A673 (cell line): ENCODE results near the gene ADAMTS2. TPM values are rescaled to one million over a fixed set of nuclear protein-coding genes. Genes with fewer than 3 reads are reported as not detected.

Experiments used
- BruUV-seq: library from RNA; stranded (reverse); fragments of 400-500 nt; replicated peaks from 2 replicates; lab custom pipeline; 2021; lab: Mats Ljungman, UMichigan
- CTCF ChIA-PET: fragments of 300-600 bp; sonication (Branson Sonifier 250); formaldehyde crosslinking; loops from one replicate; lab custom pipeline; 2022; ENCODE audit warnings: antibody characterized with exemption; lab: Charles Lee
- POLR2A ChIA-PET: fragments of 300-600 bp; sonication (Branson Sonifier 250); formaldehyde crosslinking; loops from one replicate; lab custom pipeline; 2022; ENCODE audit warnings: antibody characterized with exemption; ENCODE audit not compliant: low non-redundant PET; lab: Charles Lee
- DNase-seq: peaks from one replicate; pipeline ENCODE4 v3.0.0-alpha.2; 2015; ENCODE audit warnings: low spot score
- H3K27ac ChIP-seq: fragments of 200-600 bp; sonication (generic); 2 replicates; pipeline ENCODE4 v1.5.1; 2016; ENCODE audit warnings: mixed run types, low read depth, mild to moderate bottlenecking, mixed read lengths, antibody characterized with exemption, low read length; ENCODE audit not compliant: poor library complexity, severe bottlenecking
- H3K27me3 ChIP-seq: fragments of 200-600 bp; sonication (generic); replicated peaks from 2 replicates; pipeline ENCODE4 v1.6.1; 2017; ENCODE audit warnings: mixed run types, low read depth, mild to moderate bottlenecking, mixed read lengths, antibody characterized with exemption, low read length; ENCODE audit not compliant: insufficient read depth, poor library complexity
- H3K36me3 ChIP-seq: fragments of 200-600 bp; sonication (generic); 2 replicates; pipeline ENCODE4 v1.6.1; 2016; ENCODE audit warnings: mixed run types, mild to moderate bottlenecking, mixed read lengths, antibody characterized with exemption, low read length; ENCODE audit not compliant: insufficient read depth, poor library complexity, severe bottlenecking
- H3K4me1 ChIP-seq: fragments of 200-600 bp; sonication (generic); 2 replicates; pipeline ENCODE4 v1.6.1; 2017; ENCODE audit warnings: mixed run types, mild to moderate bottlenecking, mixed read lengths, antibody characterized with exemption, low read length; ENCODE audit not compliant: insufficient read depth, poor library complexity, severe bottlenecking
- H3K4me3 ChIP-seq: fragments of 200-600 bp; sonication (generic); 2 replicates; pipeline ENCODE4 v1.5.1; 2016; ENCODE audit warnings: low read depth, mixed run types, mild to moderate bottlenecking, mixed read lengths, low read length; ENCODE audit not compliant: poor library complexity, severe bottlenecking
- H3K9me3 ChIP-seq: fragments of 200-600 bp; sonication (generic); 2 replicates; pipeline ENCODE4 v1.6.1; 2016; ENCODE audit warnings: mixed run types, low read depth, mild to moderate bottlenecking, mixed read lengths, antibody characterized with exemption, low read length; ENCODE audit not compliant: poor library complexity, severe bottlenecking
- CTCF ChIP-seq: fragments of 300-800, 200-600 bp; sonication (generic); conservative IDR thresholded peaks from 2 replicates; pipeline ENCODE4 v1.5.1; 2017; ENCODE audit warnings: low read depth, mild to moderate bottlenecking, antibody characterized with exemption, low read length, moderate library complexity, mixed read lengths
- EZH2 ChIP-seq: fragments of 200-600 bp; sonication (generic); IDR thresholded peaks from 2 replicates; pipeline ENCODE4 v1.6.1; 2017; ENCODE audit warnings: borderline replicate concordance, low read depth, mild to moderate bottlenecking, mixed read lengths, antibody characterized with exemption, low read length; ENCODE audit not compliant: poor library complexity, severe bottlenecking
- intact Hi-C: fragments of 100-400 bp; cut with micrococcal nuclease; formaldehyde crosslinking; loops from one replicate; pipeline ENCODE4 v1.10.0; 2022; ENCODE audit not compliant: unreplicated experiment
- total RNA-seq: library from RNA; stranded (reverse); gene quantifications from 2 replicates; pipeline ENCODE4 v1.2.3, GENCODE V29; 2021

The ADAMTS2 gene
- total RNA-seq, 1 experiment from 2014 or later: 0.39 TPM

DNA sequence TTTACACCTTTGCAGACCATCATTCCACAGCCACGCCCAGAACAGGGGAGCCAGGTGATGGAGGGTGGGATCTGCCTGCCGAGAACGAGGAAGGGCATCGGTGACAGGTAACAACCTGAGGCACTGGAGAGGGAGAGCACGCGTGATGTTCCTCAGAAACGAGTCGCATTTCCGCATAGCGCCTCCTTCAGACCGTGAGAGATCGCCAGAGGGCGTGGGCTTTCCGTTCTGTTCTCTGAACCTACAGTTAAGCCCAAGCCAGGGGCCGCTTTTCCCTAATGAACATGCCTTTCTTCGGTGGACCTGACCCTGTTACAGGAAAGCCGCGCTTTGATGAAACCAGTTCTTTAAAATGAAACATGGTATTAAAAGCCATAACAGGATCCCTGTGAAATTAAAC, 17.1 kb upstream of the ADAMTS2 start:
- CTCF ChIA-PET: no interaction called here
- intact Hi-C loops: no loop called here
- Histone ChIP-seq H3K4me1 (no peaks in the 10 kb centered on the region), H3K27ac (no peak overlapping the region), H3K36me3 (no peaks in the 10 kb centered on the region), H3K9me3 (no peaks in the 10 kb centered on the region), H3K4me3 (no peak overlapping the region), H3K27me3 (no peaks in the 10 kb centered on the region)
- BruUV-seq: no TSS peak
- POLR2A ChIA-PET: no interaction called here
- no peak for DNase-seq
- no peak for TF ChIP-seq EZH2
- no peak for TF ChIP-seq CTCF

- no peaks in the 10 kb centered on the region for H3K27me3 ChIP-seq
Observed at GRCh38 chr5:179361037-179361603, 15.9 kb upstream of the ADAMTS2 start.

DNA sequence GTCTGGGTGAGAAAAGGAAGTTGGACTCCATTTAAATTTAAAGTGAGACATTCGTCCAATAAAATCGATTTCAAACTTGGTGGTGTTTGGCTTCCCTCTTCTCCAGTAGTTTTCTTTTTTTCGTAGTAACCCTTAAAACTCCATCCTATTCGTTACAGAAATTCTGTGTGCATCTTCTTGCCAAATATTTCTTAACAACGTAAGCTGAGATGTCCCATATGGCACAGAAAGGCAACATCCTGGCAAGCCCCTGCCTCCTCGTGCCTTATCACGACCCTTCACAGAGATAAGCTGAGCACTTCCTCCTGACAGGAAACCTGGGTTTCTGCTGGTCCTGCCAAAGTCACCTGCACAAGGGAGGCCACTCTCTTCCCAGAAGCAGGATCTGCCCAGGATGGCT, 11.8 kb upstream of the ADAMTS2 start:
- DNase-seq: no peak
- Histone ChIP-seq H3K27ac (no peak overlapping the region), H3K27me3 (no peaks in the 10 kb centered on the region), H3K4me3 (no peak overlapping the region), H3K4me1 (no peaks in the 10 kb centered on the region), H3K9me3 (no peaks in the 10 kb centered on the region), H3K36me3 (no peaks in the 10 kb centered on the region)
- TF ChIP-seq CTCF: no peak
- no peak for TF ChIP-seq EZH2
- CTCF ChIA-PET: no interaction called here
- intact Hi-C loops: no loop called here
- POLR2A ChIA-PET: no interaction called here
- no TSS peak for BruUV-seq

More at GRCh38 chr5:179361037-179361603, 15.9 kb upstream of the ADAMTS2 start:
- BruUV-seq: no TSS peak
- intact Hi-C loops: no loop called here
- ChIA-PET CTCF (no interaction called here), POLR2A (no interaction called here)
- Histone ChIP-seq H3K4me1 (no peaks in the 10 kb centered on the region), H3K27ac (no peak overlapping the region), H3K9me3 (no peaks in the 10 kb centered on the region), H3K36me3 (no peaks in the 10 kb centered on the region), H3K4me3 (no peak overlapping the region)
- TF ChIP-seq CTCF: no peak
- no peak for TF ChIP-seq EZH2
- no peak for DNase-seq
